ENCODE measurements around the gene KDM4C.

Gene KDM4C

GRCh38 chr9:7121664-7122063 is 363.9 kb downstream of the KDM4C start:
- TF ChIP-seq CTCF (IDR thresholded peaks at IDR 0.05; ENCODE audit: control insufficient read depth, extremely low read depth, insufficient read depth), result no peak
- H3K4me3 ChIP-seq (ENCODE audit: low read depth, low read length), result no peak overlapping the region
- peak; percentile 27 for DNase-seq (ENCODE audit: low read depth)

- H3K4me3 ChIP-seq (ENCODE audit: low read depth, low read length), result no peak overlapping the region
- no peak for TF ChIP-seq CTCF (IDR thresholded peaks at IDR 0.05; ENCODE audit: control insufficient read depth, extremely low read depth, insufficient read depth)
- no peak for DNase-seq (ENCODE audit: low read depth)
Measured at GRCh38 chr9:7123743-7124142, 366.0 kb downstream of the KDM4C start.

GRCh38 chr9:7125231-7125630 is 367.5 kb downstream of the KDM4C start:
- TF ChIP-seq CTCF (IDR thresholded peaks at IDR 0.05; ENCODE audit: control insufficient read depth, extremely low read depth, insufficient read depth), result no peak
- H3K4me3 ChIP-seq (ENCODE audit: low read depth, low read length), result no peak overlapping the region
- DNase-seq (ENCODE audit: low read depth), result no peak

- no peak for DNase-seq (ENCODE audit: low read depth)
- no peak overlapping the region for H3K4me3 ChIP-seq (ENCODE audit: low read depth, low read length)
- no peak for TF ChIP-seq CTCF (IDR thresholded peaks at IDR 0.05; ENCODE audit: control insufficient read depth, extremely low read depth, insufficient read depth)
Measured at GRCh38 chr9:7129391-7129790, 371.6 kb downstream of the KDM4C start.

- TF ChIP-seq CTCF (IDR thresholded peaks at IDR 0.05; ENCODE audit: control insufficient read depth, extremely low read depth, insufficient read depth), result no peak
- DNase-seq (ENCODE audit: low read depth), result no peak
- H3K4me3 ChIP-seq (ENCODE audit: low read depth, low read length), result no peak overlapping the region
Measured at GRCh38 chr9:7130266-7130820, 372.6 kb downstream of the KDM4C start.

GRCh38 chr9:7132605-7133004 is 374.8 kb downstream of the KDM4C start:
- TF ChIP-seq CTCF (IDR thresholded peaks at IDR 0.05; ENCODE audit: control insufficient read depth, extremely low read depth, insufficient read depth), result no peak
- DNase-seq (ENCODE audit: low read depth), result no peak
- no peak overlapping the region for H3K4me3 ChIP-seq (ENCODE audit: low read depth, low read length)

- no peak for DNase-seq (ENCODE audit: low read depth)
- no peak overlapping the region for H3K4me3 ChIP-seq (ENCODE audit: low read depth, low read length)
- no peak for TF ChIP-seq CTCF (IDR thresholded peaks at IDR 0.05; ENCODE audit: control insufficient read depth, extremely low read depth, insufficient read depth)
Measured at GRCh38 chr9:7135735-7136134, 378.0 kb downstream of the KDM4C start.

All from LNCaP clone FGC (cell line).